HFFc6 (cell line): Measurements from ENCODE around the gene CABLES2. TPM values are rescaled to one million over a fixed set of nuclear protein-coding genes. Genes with fewer than 3 reads are reported as not detected.

Experiments
- DNase-seq: peaks from one replicate; pipeline ENCODE4 v3.0.0-alpha.2; 2018
- H3K27ac Mint-ChIP-seq: 2 replicates; pipeline ENCODE4 v1.8.0; 2020; ENCODE audit warnings: mild to moderate bottlenecking, mixed read lengths
- H3K27me3 Mint-ChIP-seq: 2 replicates; pipeline ENCODE4 v1.8.0; 2021; ENCODE audit warnings: mild to moderate bottlenecking, moderate library complexity, mixed read lengths; ENCODE audit not compliant: insufficient read depth
- H3K36me3 Mint-ChIP-seq: 2 replicates; pipeline ENCODE4 v1.8.0; 2021; ENCODE audit warnings: low read depth, mixed read lengths
- H3K4me1 Mint-ChIP-seq: 2 replicates; pipeline ENCODE4 v1.8.0; 2020; ENCODE audit warnings: low read depth, mixed read lengths
- H3K4me3 Mint-ChIP-seq: 2 replicates; pipeline ENCODE4 v1.8.0; 2020; ENCODE audit warnings: mild to moderate bottlenecking, moderate library complexity, mixed read lengths
- H3K9me3 Mint-ChIP-seq: 2 replicates; pipeline ENCODE4 v1.8.0; 2020; ENCODE audit warnings: mild to moderate bottlenecking, mixed read lengths
- total RNA-seq, 6 experiments: library from RNA; stranded (reverse); fragmentation: NEBNext Ultra II Directional; extraction: Animal tissue kit (Norgen Biotek cat#: 25700); gene quantifications; 2 replicates in 1 of 6; 3 replicates in 5 of 6; pipeline ENCODE4 v1.2.3, GENCODE V29; 2021
- TF ChIP-seq, protein P1 (sequence below): fragments of 200-600 bp; sonication (generic); IDR thresholded peaks from 2 replicates; pipeline ENCODE4 v1.5.0; 2021; ENCODE audit warnings: antibody characterized with exemption, mild to moderate bottlenecking

CABLES2 gene
- total RNA-seq, 6 experiments from 2014 or later: 4.9 to 7.0 (median 6.6) TPM

DNA sequence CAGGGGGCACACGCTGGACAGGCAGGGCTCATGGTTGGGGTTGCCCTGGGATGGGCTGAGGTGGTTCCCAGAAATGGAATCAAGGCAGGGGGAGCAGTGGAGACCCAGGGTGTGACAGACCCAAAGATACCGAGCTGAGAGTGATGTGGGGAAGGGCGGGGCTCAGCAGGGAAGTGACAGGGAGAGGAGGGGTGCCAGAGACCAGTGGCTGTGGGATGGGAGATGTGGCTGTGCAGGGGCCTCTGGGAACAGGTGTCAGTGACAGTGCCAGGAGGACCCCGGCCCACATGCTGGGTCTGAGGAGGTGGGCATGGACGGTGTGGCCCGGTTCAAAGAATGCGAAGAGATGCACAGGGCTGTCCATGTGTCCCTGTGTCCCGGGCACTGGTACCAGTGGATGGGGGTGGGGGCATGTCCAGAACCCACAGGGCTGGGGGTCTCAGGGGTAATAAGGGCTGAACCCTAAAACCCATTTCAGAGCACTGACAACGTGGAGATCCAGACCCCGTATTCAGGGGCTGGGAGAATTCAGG is 1.0 kb downstream of the CABLES2 start:
- peaks cover 11% of the 10 kb centered on the region for H3K4me1 Mint-ChIP-seq
- H3K36me3 Mint-ChIP-seq: no peaks in the 10 kb centered on the region
- DNase-seq: no peak
- TF ChIP-seq, protein P1, sequence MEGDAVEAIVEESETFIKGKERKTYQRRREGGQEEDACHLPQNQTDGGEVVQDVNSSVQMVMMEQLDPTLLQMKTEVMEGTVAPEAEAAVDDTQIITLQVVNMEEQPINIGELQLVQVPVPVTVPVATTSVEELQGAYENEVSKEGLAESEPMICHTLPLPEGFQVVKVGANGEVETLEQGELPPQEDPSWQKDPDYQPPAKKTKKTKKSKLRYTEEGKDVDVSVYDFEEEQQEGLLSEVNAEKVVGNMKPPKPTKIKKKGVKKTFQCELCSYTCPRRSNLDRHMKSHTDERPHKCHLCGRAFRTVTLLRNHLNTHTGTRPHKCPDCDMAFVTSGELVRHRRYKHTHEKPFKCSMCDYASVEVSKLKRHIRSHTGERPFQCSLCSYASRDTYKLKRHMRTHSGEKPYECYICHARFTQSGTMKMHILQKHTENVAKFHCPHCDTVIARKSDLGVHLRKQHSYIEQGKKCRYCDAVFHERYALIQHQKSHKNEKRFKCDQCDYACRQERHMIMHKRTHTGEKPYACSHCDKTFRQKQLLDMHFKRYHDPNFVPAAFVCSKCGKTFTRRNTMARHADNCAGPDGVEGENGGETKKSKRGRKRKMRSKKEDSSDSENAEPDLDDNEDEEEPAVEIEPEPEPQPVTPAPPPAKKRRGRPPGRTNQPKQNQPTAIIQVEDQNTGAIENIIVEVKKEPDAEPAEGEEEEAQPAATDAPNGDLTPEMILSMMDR: no peak
- H3K27ac Mint-ChIP-seq: no peak overlapping the region; the same call in 1 of the 2 replicates
- H3K27me3 Mint-ChIP-seq: no peaks in the 10 kb centered on the region; the same call in none of the 2 replicates
- H3K4me3 Mint-ChIP-seq: peak overlapping the region; percentile 81
- H3K9me3 Mint-ChIP-seq: no peaks in the 10 kb centered on the region

DNA sequence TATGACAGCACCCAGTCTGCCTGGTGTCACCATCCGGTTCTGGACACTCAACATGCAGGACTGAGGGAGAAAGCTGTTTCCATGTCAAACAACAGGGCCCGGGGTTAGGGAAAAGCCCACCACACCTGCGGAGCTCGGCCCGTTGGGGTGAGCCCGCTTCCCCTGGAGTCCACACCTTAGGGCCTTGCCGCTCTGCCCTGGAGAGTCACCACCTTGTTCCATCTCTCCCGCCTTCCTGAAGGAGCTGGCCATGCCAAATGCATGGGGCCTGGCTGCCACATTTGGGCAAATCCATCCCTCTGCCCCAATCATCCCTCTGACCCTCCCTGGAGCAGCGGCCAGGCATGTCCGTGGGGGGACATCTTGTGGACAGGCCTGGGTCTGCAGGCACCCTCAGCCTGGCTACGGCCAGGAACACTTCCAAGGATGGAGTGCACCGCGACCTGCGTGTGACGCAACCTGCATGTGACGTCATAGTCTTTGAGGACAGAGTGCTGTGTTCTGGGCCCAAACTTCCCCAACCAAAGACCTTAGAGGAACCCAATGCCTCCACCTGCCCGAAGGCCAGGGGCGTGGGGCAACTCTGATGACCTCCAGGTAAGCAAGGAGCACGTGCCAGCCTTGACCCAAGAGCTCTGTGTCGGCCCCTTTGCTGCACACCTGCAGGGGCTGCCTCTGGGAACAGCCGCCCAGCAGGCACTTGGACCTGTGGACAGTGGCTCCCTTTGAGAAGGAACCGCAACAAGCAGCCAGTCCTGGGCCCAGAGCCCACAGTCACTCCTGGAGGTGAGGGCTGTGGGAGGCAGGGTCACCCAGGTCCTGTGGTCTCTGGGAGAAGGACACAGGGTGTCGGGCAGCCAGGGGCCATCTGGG is 1.7 kb downstream of the CABLES2 start:
- Mint-ChIP-seq H3K27ac (no peak overlapping the region; the same call in 1 of the 2 replicates), H3K4me3 (peak overlapping the region; percentile 81), H3K9me3 (no peaks in the 10 kb centered on the region), H3K36me3 (no peaks in the 10 kb centered on the region), H3K27me3 (no peaks in the 10 kb centered on the region; the same call in none of the 2 replicates), H3K4me1 (peaks cover 11% of the 10 kb centered on the region)
- DNase-seq: peak; percentile 37
- TF ChIP-seq, protein P1: peak; percentile 63; the same call in 1 of the 2 replicates

DNA sequence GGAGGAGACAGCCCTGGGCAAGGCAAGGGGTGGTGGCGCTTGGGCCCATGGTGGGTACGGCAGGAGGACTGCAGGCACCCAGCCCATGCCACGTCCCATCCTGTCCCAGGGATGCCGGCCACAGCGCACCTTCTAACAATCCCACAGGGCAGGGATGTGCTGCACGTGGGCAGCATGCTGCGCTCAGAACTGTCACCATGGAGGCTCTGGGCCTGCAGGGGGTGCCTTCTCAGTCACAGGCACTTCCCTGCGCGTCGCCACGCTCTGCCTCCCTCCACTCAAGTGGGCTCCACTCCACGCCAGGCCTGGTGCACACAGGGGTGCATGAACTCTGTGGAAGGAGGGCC is 2.4 kb downstream of the CABLES2 start:
- peaks cover 11% of the 10 kb centered on the region for H3K4me1 Mint-ChIP-seq
- no peak overlapping the region for H3K4me3 Mint-ChIP-seq
- no peaks in the 10 kb centered on the region for H3K36me3 Mint-ChIP-seq
- no peaks in the 10 kb centered on the region; the same call in none of the 2 replicates for H3K27me3 Mint-ChIP-seq
- no peaks in the 10 kb centered on the region for H3K9me3 Mint-ChIP-seq
- TF ChIP-seq, protein P1: no peak
- H3K27ac Mint-ChIP-seq: no peak overlapping the region
- DNase-seq: no peak

DNA sequence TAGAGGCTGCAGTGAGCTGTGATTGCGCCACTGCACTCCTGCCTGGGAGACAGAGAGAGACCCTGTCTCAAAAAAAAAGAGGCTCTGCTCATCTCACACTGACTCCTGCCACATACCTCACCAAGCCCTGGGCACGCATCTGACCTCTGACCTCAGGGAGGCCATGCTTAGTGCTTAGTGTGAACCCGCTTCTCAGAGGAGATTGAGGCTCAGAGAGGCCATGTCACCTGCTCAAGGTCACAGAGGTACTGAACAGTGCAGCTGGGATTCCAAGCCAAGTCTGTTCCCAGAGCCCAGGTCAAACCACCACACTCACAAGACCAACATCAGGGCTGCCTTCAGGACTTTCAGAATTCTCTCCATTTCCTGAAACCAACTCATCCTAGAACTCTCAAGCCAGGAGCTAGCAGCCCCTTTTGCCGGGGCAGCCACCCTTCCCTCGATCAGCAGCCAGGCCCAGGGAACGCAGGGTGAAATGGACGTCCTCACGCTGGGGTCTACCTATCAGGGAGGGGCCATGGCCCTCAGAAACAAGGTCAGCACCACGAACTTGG is 2.9 kb downstream of the CABLES2 start:
- peaks cover 11% of the 10 kb centered on the region for H3K4me1 Mint-ChIP-seq
- DNase-seq: no peak
- no peaks in the 10 kb centered on the region for H3K36me3 Mint-ChIP-seq
- no peaks in the 10 kb centered on the region; the same call in 1 of the 2 replicates for H3K27me3 Mint-ChIP-seq
- no peak overlapping the region for H3K4me3 Mint-ChIP-seq
- TF ChIP-seq, protein P1: no peak
- H3K27ac Mint-ChIP-seq: no peak overlapping the region
- H3K9me3 Mint-ChIP-seq: no peaks in the 10 kb centered on the region

DNA sequence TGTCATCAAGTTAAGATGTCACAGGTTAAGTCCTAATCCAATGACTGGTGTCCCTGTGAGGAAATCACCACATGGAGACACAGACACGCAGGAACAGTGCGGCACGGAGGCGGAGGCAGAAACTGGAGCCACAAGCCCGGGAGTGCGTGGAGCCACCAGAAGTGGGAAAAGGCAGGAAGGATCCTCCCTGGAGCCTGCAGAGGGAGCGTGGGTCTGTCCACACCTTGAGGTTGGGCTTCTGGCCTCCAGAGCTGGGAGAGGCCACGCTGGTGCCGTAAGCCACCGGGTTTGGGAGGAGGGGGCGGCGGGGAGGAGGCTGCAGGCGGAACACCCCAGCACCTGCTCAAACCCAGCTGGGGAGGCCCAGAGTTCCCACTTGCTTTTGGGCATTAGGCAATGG is 3.8 kb downstream of the CABLES2 start:
- no peaks in the 10 kb centered on the region for H3K9me3 Mint-ChIP-seq
- H3K4me1 Mint-ChIP-seq: peaks cover 11% of the 10 kb centered on the region
- no peak overlapping the region for H3K27ac Mint-ChIP-seq
- no peak for DNase-seq
- no peaks in the 10 kb centered on the region for H3K36me3 Mint-ChIP-seq
- TF ChIP-seq, protein P1: no peak
- no peak overlapping the region for H3K4me3 Mint-ChIP-seq
- no peaks in the 10 kb centered on the region; the same call in 1 of the 2 replicates for H3K27me3 Mint-ChIP-seq
